GM19324 (cell line): ENCODE measurements around the gene TMEM179.

ENCODE experiments used
- ATAC-seq: cut with Tn5 transposase; IDR thresholded peaks from one replicate; pipeline ENCODE4 v1.9.1; 2021; ENCODE audit warnings: mild to moderate bottlenecking, moderate library complexity; ENCODE audit not compliant: unreplicated experiment, low FRiP score

Gene TMEM179

GRCh38 chr14:104573930-104574329 is 30.6 kb downstream of the TMEM179 start:
- ATAC-seq = no peak

GRCh38 chr14:104572668-104573067 is 31.9 kb downstream of the TMEM179 start:
- no peak for ATAC-seq

- ATAC-seq = no peak
Measured at GRCh38 chr14:104572024-104572626, 32.4 kb downstream of the TMEM179 start.

DNA sequence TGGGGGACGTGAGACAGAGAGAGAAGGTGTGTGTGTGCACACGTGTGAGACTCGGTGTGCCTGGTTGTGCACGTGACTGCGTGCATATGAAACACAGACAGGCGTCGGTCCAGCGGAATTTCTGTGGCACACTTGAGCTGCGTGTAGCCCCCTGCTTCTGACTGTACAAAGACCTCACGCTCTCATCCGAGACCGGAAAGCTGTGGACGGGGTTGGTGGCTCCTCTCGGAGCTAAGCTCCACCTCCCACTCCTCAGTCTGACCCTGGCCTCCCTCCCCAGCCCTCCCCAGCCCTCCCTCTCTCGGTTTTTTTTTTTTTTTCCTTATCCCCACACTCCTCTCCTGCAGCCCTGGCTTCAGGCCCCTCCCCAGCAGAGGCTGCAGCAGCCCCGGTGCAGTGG is 33.3 kb downstream of the TMEM179 start:
- ATAC-seq = no peak

- no peak for ATAC-seq
Measured at GRCh38 chr14:104569435-104569834, 35.1 kb downstream of the TMEM179 start.

GRCh38 chr14:104568620-104569019 is 36.0 kb downstream of the TMEM179 start:
- ATAC-seq = no peak

GRCh38 chr14:104567957-104568225 is 36.7 kb downstream of the TMEM179 start:
- ATAC-seq = no peak

- no peak for ATAC-seq
Measured at GRCh38 chr14:104567141-104567956, 37.2 kb downstream of the TMEM179 start.

DNA sequence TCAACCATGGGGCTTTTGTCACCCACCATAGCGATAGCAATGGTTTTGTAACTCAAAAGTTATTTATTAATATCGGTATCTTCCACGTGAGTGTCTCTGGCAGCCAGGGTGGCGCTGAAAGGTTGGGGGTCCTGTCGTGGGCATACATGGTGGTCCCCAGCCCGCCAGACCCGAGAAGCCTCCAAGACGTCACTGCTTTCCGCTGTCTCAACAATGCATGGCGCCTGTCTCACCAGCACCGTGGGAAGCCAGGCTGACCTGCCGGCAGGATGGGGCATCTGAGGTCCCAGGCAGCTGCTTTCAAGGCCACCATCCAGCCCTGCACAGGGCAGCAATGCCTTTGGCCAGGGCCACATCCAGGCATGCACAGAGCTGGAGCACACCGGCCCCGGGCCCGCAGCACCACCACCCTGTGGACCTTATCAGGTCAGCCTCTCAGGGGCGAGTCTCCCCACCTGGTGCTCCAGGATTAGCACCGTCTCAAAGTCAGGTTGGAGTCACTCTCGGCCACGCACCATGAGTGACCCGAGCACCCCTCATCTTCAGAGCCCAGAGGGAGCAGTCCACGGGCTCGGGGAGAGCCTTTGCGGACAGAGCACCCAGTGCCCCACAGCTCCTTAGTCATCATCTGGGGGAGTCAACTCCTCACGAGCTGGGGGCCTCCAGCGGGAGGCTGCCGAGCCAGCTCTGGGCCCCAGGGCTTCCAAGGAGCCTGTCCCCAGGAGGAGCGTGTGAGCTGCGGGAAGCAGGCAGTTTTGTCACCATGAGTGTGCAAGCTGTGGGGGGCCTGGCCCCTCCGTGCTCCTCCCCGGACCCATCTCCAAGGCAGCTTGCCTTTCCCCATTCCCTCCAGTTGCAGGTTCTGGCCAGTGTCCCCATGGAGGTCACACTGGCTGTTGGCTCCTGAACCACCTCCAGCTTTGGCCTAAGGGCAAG is 39.6 kb downstream of the TMEM179 start:
- ATAC-seq = no peak

- ATAC-seq = no peak
Measured at GRCh38 chr14:104563742-104564615, 40.6 kb downstream of the TMEM179 start.

DNA sequence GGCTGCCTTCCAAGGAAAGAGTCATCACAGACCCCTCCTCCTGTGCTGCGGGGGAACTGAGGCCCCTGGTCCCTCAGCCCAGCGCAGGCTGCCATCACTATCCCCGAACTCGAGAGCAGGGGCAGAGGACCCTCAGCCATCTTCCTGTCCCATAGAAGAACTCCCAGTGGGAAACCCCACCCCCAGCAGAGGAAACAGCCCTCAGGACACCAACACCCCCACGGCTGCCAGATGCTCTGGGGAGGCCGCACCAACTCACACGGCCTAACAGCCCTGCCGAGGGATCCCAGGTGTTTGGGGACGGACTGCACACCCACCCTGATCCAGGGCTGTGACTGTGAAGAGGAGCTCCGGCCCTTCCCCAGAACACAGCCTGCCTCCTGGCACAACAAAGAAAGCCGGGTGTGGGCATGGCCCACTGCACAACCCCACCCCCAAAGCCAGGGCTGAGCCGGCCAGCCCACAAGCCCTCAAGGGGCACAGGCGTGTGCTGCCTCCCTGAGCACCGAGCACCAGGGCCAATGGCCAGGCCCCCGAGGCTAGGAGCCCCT is 41.3 kb downstream of the TMEM179 start:
- no peak for ATAC-seq

GRCh38 chr14:104562606-104563005 is 42.0 kb downstream of the TMEM179 start:
- no peak for ATAC-seq

DNA sequence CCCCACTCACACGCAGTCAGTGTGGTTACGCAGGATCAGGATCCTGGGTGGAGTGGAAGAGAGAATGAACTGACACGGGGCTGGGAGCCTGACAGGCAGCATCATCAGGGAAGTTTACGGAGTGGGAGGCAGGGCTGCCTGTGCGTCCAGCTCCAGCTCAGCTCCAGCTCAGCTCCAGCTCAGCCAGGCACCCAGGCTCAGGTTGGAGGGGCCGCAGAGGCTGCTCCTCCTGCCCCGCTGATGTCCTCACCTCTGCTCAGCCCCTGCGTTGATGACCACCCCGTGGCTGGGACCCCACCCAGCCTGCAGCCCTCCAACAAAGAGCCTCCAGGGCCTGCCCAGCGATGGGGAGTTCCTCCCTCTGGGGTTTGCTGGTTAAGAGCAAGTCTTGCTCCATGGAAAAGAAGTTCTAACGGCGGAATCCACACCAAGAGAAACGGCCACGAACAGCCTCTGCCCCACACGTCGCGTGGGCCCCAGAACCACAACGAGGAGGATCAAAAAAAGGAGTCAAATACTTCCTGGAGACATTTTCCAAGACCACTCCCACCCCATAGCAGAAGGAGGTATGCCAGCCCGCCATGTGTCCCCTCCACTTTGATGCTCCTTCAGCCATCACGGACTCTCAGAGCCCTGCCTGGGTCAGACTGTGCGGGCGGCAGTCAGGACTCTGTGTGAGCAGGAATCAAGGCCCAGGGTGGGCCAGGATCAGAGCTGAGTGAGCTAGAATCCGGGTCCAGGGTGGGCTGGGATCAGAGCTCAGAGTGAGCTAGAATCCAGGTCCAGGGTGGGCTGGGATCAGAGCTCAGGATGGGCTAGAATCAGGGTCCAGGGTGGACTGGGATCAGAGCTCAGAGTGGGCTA is 42.7 kb downstream of the TMEM179 start:
- no peak for ATAC-seq

- ATAC-seq = no peak
Measured at GRCh38 chr14:104561124-104561557, 43.4 kb downstream of the TMEM179 start.

DNA sequence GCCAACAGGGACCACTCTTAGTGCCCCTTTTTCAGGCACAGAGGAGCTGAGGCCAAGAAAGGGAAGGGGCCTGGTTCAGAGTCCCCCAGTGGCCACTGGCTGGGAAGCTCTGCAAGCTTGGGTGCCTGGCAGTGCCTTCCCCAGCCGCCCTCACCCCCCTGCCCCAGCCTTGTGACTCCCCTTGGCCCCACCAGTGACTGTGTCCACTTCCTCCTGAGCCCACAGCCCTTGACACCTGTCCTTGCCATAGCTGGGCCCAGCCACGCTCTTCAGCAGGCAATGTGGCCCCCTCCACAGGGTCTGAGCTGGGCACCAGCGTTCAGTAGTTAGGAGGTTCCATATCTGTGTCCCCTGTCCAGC is 44.0 kb downstream of the TMEM179 start:
- ATAC-seq = no peak

DNA sequence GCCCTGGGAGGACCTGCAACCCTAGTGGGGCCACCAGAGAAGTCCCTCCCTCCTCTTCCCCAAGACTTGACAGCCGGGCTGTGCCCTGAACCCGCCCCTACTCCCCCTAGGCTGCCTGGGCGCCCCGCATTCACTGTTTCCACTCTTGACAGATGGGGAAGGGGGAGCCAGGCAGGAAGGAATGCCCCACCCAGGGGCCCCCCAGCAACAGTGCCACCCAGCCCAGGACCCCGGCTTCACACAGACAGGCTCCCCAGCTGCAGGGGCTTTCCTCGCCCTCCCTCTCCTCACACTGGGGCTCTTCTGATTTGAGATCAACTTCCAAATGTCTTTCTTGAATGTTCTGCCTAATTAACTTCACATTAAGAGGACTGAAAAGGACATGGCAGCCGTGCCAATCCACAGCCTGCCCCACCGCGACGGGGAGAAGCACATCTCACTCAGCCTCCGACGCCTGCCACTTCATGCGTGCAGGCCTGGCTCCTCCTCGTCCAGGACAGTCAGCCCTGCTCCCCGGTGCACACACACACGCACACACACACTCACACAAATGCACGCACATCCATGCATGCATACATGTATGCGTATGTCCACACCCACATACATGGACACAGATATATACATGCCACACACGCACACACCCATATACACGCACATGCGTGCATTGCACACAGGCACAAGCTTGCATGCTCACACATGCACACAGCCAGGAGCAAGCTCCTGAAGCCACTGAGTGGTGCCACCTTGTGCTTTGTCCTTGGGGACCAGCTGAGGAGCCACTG is 44.6 kb downstream of the TMEM179 start:
- ATAC-seq = no peak

- no peak for ATAC-seq
Measured at GRCh38 chr14:104559028-104559803, 45.4 kb downstream of the TMEM179 start.
